Left ventricle myocardium inferior (tissue), 1 donor: ENCODE data around the gene WDCP. TPM values are rescaled to one million over a fixed set of nuclear protein-coding genes. Genes with fewer than 3 reads are reported as not detected.

Experiments
- DNase-seq: peaks from one replicate; pipeline ENCODE4 v3.0.0-alpha.2; 2020
- H3K27ac ChIP-seq: fragments of 200-600 bp; replicated peaks from 2 replicates; pipeline ENCODE4 v1.8.0; 2021
- H3K27me3 ChIP-seq: fragments of 200-600 bp; 2 replicates; pipeline ENCODE4 v1.8.0; 2021; ENCODE audit warnings: low read depth
- H3K36me3 ChIP-seq: fragments of 200-600 bp; 2 replicates; pipeline ENCODE4 v1.8.0; 2021
- H3K4me1 ChIP-seq: fragments of 200-600 bp; 2 replicates; pipeline ENCODE4 v1.8.0; 2021
- H3K4me3 ChIP-seq: fragments of 200-600 bp; 2 replicates; pipeline ENCODE4 v1.8.0; 2021; ENCODE audit warnings: mild to moderate bottlenecking, moderate library complexity
- H3K9me3 ChIP-seq: fragments of 200-600 bp; replicated peaks from 2 replicates; pipeline ENCODE4 v1.8.0; 2021
- intact Hi-C: fragments of 100-400 bp; cut with micrococcal nuclease; formaldehyde crosslinking; loops from one replicate; pipeline ENCODE4 v1.11.0; 2022
- total RNA-seq: library from RNA; stranded (reverse); fragmentation: NEBNext Ultra II Directional; extraction: Animal tissue kit (Norgen Biotek cat#: 25700); gene quantifications from one replicate; pipeline ENCODE4 v1.2.1, GENCODE V29; 2021
- TF ChIP-seq, protein P1 (sequence below): fragments of 200-600 bp; IDR thresholded peaks from 2 replicates; pipeline ENCODE4 v1.8.0; 2021; ENCODE audit warnings: antibody characterized with exemption, mild to moderate bottlenecking, borderline replicate concordance
- donor health status: DM: no; HTN: yes; CAD: no; lungs with severe emphysema.

The WDCP gene
- total RNA-seq, 1 donor from 2014 or later: 8.6 TPM

DNA sequence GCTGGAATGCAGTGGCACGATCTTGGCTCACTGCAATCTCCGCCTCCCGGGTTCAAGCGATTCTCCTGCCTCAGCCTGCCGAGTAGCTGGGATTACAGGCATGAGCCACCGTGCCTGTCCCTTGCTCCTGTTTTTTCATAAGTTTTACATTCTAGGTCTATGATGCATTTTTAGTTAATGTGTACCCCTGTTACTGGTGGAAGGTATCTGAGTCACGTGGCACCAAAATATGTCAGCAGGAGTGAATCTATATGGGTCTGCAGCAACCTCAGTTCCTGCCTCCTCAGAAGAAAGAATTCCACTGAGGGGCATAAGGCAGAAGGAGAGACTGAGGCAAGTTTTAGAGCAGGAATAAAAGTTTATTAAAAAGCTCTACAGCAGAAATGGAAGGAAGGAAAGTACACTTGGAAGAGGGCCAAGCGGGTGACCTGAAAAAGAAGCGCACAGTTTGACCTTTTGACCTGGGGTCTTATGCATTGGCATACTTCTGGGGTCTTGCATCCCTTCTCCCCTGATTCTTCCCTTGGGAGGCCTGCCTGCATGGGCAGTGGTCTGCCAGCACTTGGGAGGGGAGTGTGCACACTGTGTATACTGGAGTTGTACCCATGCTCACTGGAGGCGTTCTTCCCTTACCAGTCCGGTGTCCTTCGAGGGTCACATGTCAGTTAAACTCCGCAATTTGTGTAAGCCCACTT, 38.4 kb downstream of the WDCP start:
- no peak overlapping the region for H3K4me3 ChIP-seq
- intact Hi-C loops: no loop called here
- H3K36me3 ChIP-seq: no peaks in the 10 kb centered on the region
- peaks cover 39% of the 10 kb centered on the region for H3K27me3 ChIP-seq
- TF ChIP-seq, protein P1, sequence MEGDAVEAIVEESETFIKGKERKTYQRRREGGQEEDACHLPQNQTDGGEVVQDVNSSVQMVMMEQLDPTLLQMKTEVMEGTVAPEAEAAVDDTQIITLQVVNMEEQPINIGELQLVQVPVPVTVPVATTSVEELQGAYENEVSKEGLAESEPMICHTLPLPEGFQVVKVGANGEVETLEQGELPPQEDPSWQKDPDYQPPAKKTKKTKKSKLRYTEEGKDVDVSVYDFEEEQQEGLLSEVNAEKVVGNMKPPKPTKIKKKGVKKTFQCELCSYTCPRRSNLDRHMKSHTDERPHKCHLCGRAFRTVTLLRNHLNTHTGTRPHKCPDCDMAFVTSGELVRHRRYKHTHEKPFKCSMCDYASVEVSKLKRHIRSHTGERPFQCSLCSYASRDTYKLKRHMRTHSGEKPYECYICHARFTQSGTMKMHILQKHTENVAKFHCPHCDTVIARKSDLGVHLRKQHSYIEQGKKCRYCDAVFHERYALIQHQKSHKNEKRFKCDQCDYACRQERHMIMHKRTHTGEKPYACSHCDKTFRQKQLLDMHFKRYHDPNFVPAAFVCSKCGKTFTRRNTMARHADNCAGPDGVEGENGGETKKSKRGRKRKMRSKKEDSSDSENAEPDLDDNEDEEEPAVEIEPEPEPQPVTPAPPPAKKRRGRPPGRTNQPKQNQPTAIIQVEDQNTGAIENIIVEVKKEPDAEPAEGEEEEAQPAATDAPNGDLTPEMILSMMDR: no peak
- no peak overlapping the region for H3K27ac ChIP-seq
- H3K4me1 ChIP-seq: peaks cover 15% of the 10 kb centered on the region
- no peaks in the 10 kb centered on the region for H3K9me3 ChIP-seq
- no peak for DNase-seq

DNA sequence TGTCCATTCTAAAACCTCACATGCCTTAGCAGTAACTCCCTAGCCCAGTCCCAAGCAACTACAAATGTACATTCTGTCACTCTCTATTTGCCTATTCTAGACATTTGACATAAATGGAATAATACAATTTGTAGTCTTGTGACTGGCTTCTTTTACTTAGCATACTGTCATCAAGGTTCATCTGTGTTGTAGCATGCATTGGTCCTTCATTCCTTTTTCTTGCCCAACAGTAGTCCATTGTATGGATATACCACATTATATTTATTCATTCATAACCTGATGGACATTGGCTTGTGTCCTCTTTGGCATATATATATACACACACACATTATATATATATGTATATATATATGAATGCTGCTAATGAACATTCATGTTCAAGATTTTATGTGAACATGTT, 39.5 kb downstream of the WDCP start:
- DNase-seq: no peak
- intact Hi-C loops: no loop called here
- TF ChIP-seq, protein P1: no peak
- no peak overlapping the region for H3K4me3 ChIP-seq
- peaks cover 36% of the 10 kb centered on the region for H3K27me3 ChIP-seq
- H3K9me3 ChIP-seq: no peaks in the 10 kb centered on the region
- H3K4me1 ChIP-seq: peaks cover 15% of the 10 kb centered on the region
- no peak overlapping the region for H3K27ac ChIP-seq
- H3K36me3 ChIP-seq: peaks cover 3% of the 10 kb centered on the region

DNA sequence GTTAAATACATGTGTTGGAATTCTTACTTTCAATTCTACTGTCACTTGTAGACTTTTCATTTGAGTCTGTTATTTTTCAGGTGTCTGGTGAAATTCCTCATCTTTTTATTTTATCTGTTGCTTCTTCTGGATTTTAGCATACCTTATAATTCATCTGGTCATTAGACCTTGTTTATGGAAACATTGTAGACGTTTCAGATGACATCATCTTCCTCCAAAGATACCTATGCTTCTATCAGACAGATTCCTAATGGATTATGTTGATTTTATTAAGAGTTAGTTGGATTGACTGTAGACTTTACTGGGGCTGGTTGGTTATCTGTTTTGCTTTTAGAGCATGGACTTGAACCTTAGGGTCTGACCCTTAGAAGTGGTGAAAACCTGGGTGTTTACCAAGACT, 52.6 kb downstream of the WDCP start:
- no peaks in the 10 kb centered on the region for H3K27me3 ChIP-seq
- no peaks in the 10 kb centered on the region for H3K9me3 ChIP-seq
- TF ChIP-seq, protein P1: no peak
- no peak overlapping the region for H3K27ac ChIP-seq
- DNase-seq: no peak
- intact Hi-C loops: no loop called here
- H3K4me1 ChIP-seq: no peaks in the 10 kb centered on the region
- no peak overlapping the region for H3K4me3 ChIP-seq
- peaks cover 18% of the 10 kb centered on the region for H3K36me3 ChIP-seq

DNA sequence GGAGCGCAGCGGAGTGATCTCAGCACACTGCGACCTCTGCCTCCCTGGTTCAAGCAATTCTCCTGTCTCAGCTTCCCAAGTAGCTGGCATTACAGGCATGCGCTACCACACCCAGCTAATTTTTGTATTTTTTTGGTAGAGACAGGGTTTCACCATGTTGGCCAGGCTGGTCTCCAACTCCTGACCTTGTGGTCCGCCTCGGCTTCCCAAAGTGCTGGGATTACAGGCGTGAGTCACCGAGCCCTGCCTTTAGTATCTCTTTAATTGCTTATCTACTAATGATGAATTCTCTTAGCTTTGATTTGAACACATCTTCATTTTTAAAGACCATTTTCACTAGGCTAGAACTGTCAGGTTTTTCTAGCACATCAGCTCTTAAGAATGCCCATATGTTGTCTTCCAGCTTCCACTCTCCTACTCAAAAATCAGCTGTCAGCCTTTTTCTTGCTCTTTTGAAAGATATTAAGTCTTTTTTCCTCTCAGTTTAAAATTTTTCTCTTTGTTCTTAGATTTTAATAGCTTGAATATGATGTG, 53.4 kb downstream of the WDCP start:
- TF ChIP-seq, protein P1: no peak
- Histone ChIP-seq H3K36me3 (peaks cover 14% of the 10 kb centered on the region), H3K27ac (no peak overlapping the region), H3K27me3 (no peaks in the 10 kb centered on the region), H3K9me3 (no peaks in the 10 kb centered on the region), H3K4me1 (no peaks in the 10 kb centered on the region), H3K4me3 (no peak overlapping the region)
- intact Hi-C loops: no loop called here
- no peak for DNase-seq

DNA sequence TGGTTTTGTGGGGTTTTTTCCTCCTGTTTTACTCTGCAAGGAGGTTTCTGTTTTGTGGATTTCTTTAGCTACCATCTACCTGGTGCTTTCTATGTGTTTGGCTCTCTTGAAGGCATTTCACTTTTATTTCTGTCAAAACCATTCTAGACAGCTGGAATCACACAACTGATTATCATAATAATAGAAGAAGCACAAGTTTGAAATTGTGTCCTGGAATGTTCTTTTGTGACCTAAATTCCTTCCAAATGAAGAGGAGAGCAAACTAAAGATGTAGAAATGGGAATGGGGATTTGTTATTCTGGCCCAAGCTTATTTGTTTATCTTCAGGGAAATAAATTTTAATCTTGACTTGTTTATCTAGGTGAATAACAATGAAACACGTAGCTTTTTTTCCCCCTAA, 54.3 kb downstream of the WDCP start:
- peaks cover 5% of the 10 kb centered on the region for H3K36me3 ChIP-seq
- H3K4me1 ChIP-seq: no peaks in the 10 kb centered on the region
- H3K4me3 ChIP-seq: no peak overlapping the region
- H3K27ac ChIP-seq: no peak overlapping the region
- H3K27me3 ChIP-seq: no peaks in the 10 kb centered on the region
- TF ChIP-seq, protein P1: no peak
- no peak for DNase-seq
- intact Hi-C loops: no loop called here
- H3K9me3 ChIP-seq: no peaks in the 10 kb centered on the region
